ENCODE data around the gene DIPK2A.

DNA sequence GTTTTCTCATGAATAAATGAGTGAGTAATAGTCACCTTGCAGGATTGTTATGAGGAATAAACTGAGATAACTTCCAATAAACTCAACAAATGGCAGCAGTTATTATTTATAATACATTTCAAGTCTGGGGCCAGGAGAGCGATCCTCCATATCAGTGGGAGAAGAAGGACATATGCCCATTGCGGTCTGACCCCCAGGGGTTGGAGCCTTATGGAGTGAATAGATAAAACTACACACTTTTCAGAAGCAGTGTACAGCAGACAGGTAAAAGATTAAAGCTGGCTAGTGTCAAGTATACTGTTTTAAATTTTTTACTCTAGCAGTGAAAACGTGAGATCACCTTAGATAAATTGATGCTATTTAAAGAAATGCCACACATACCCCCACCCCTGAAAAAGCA is 43.5 kb downstream of the DIPK2A start:
- no peak for TF ChIP-seq POLR2A (IDR thresholded peaks at IDR 0.05; ENCODE audit: borderline replicate concordance, extremely low read depth, insufficient read depth, insufficient read length)
- TF ChIP-seq CTCF (IDR thresholded peaks at IDR 0.05 in 2 of 3, conservative IDR thresholded peaks at IDR 0.05 in 1 of 3; ENCODE audit: borderline replicate concordance in 1 of 3, insufficient read depth in 1 of 3, low read depth in 2 of 3, low read length in 2 of 3) = no peak
- TF ChIP-seq YY1 (IDR thresholded peaks at IDR 0.05; ENCODE audit: extremely low read depth, insufficient replicate concordance, low read depth, low read length) = no peak
- TF ChIP-seq ZBTB33 (IDR thresholded peaks at IDR 0.05; ENCODE audit: extremely low read depth, insufficient replicate concordance, low read length) = no peak
- TF ChIP-seq POLR2AphosphoS5 (IDR thresholded peaks at IDR 0.05; ENCODE audit: low read depth, low read length) = no peak
- no peak for TF ChIP-seq EZH2 (IDR thresholded peaks at IDR 0.05)
- no peak for TF ChIP-seq SRF (IDR thresholded peaks at IDR 0.05; ENCODE audit: low read depth)
- TF ChIP-seq EZH2phosphoT487 (IDR thresholded peaks at IDR 0.05; ENCODE audit: borderline replicate concordance) = no peak
- TF ChIP-seq SIN3A (IDR thresholded peaks at IDR 0.05; ENCODE audit: low read depth) = no peak

Data from HCT116 (cell line).